ENCODE results near the gene SLC17A7. TPM values are rescaled to one million over a fixed set of nuclear protein-coding genes. Genes with fewer than 3 reads are reported as not detected.
A peak's percentile ranks its signal among the peaks of the same experiment; 100 is the strongest.

Gene SLC17A7
- total and polyA plus RNA-seq, 2 of the 4 experiments (the other 2 are of a cell fraction), result 0.03 TPM; not detected in 1

- Histone ChIP-seq H2BK5ac (ENCODE audit: low read depth, low read length, poor library complexity, severe bottlenecking) (no peak overlapping the region), H3K36me3 (ENCODE audit: control insufficient read depth, insufficient read depth, low read length) (peaks cover 3% of the 10 kb centered on the region), H3K14ac (replicated peaks; ENCODE audit: low read depth, low read length) (no peak overlapping the region), H4K91ac (ENCODE audit: insufficient read depth, low read depth, low read length) (no peak overlapping the region), H3K79me1 (ENCODE audit: low read depth in 1 of 2, low read length in 2 of 2) (peaks cover 10 to 29% of the 10 kb centered on the region in 2 experiments; a peak in 3 of 4 replicates), H3K18ac (ENCODE audit: low read depth, low read length) (no peak overlapping the region), H3K4me3 (ENCODE audit: insufficient read depth, low read depth, low read length) (no peak overlapping the region), H3K56ac (ENCODE audit: extremely low read depth, insufficient read depth, low read length) (no peak overlapping the region), H4K20me1 (ENCODE audit: insufficient read depth, low read length) (peaks cover 3% of the 10 kb centered on the region; the same call in 1 of the 2 replicates), H3K9me3 (ENCODE audit: control insufficient read depth, insufficient read depth, low read length) (no peaks in the 10 kb centered on the region), H4K8ac (ENCODE audit: low read depth in 2 of 2, low read length in 2 of 2) (no peak overlapping the region), H3K23ac (ENCODE audit: low read depth, low read length) (no peak overlapping the region), H3K27me3 (ENCODE audit: control insufficient read depth, insufficient read depth, low read length) (no peaks in the 10 kb centered on the region), H2BK120ac (ENCODE audit: low read depth, low read length) (no peak overlapping the region), H2BK20ac (ENCODE audit: low read depth, low read length) (no peak overlapping the region), H2AK9ac (replicated peaks; ENCODE audit: low read depth, low read length, poor library complexity) (peak overlapping the region; percentile 65), H3K4me1 (ENCODE audit: control insufficient read depth, insufficient read depth, low read length) (no peaks in the 10 kb centered on the region), H3K9ac (ENCODE audit: low read depth, low read length) (no peak overlapping the region), H4K5ac (ENCODE audit: low read depth, low read length) (no peak overlapping the region), H2AFZ (replicated peaks; ENCODE audit: low read length, poor library complexity) (no peak overlapping the region), H3K4ac (ENCODE audit: low read depth, low read length) (no peak overlapping the region), H2BK15ac (ENCODE audit: low read depth, low read length) (no peak overlapping the region), H3K27ac (ENCODE audit: insufficient read depth, low read length) (no peak overlapping the region; the same call in 1 of the 2 replicates), H2AK5ac (ENCODE audit: low read depth, low read length) (no peak overlapping the region), H3K4me2 (ENCODE audit: low read depth, low read length) (no peak overlapping the region), H3K9me1 (ENCODE audit: insufficient read depth, low read length) (0 out of 2 replicates have a peak, but pooled peaks cover 5% of the 10 kb centered on the region)
- dilution Hi-C loops (cut with HindIII; ENCODE audit: low sequenced_read_pairs, unreplicated experiment), result no loop called here
- ATAC-seq (ENCODE audit: low read depth) (no peak), DNase-seq (no peak)
- no CpG with 5 or more reads among the region's 5 CpGs for WGBS, 2 experiments (ENCODE audit: extremely low coverage in 2 of 2, insufficient read length in 1 of 2)
- ChIA-PET POLR2A (ENCODE audit: unreplicated experiment) (no interaction called here), CTCF (no interaction called here)
- BruUV-seq (replicated peaks), result no TSS peak
- intact Hi-C loops (cut with micrococcal nuclease), result no loop called here
- TF ChIP-seq MAZ (IDR thresholded peaks at IDR 0.05; ENCODE audit: borderline replicate concordance, low read depth, low read length) (no peak), NFE2L2 (IDR thresholded peaks at IDR 0.05; ENCODE audit: low read depth, low read length) (peak; percentile 77)
- in situ Hi-C loops (cut with MboI; ENCODE audit: low sequenced_read_pairs), result no loop called here
These were observed 15.0 kb upstream of the SLC17A7 start for GRCh38 chr19:49456326-49456725.

Data from IMR-90 (cell line).